GM21723 (cell line): ENCODE measurements around the gene CYFIP1.

Experiments
- ATAC-seq: cut with Tn5 transposase; IDR thresholded peaks from one replicate; pipeline ENCODE4 v1.9.1; 2021; ENCODE audit warnings: mild to moderate bottlenecking, moderate library complexity; ENCODE audit not compliant: unreplicated experiment

CYFIP1 gene

GRCh38 chr15:22969489-22969888 is 10.7 kb downstream of the CYFIP1 start:
- no peak for ATAC-seq

DNA sequence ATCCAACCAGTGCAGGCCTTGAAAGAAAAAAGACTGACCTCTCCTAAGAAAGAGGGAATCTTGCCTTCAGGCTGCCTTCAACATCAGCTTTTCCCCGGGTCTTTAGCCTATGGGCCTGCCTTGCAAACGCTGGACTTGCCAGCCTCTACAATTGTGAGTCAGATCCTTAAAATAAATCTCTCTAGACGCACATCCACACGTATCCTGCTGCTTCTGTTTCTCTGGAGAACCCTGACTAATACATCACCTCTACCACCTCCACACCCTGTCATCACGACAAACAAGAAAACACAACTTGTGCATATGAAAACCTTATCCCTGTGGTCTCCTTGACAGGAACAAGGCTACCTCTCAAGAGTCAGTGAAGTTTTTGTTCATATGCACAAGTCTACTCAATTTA is 11.8 kb downstream of the CYFIP1 start:
- ATAC-seq, result no peak

DNA sequence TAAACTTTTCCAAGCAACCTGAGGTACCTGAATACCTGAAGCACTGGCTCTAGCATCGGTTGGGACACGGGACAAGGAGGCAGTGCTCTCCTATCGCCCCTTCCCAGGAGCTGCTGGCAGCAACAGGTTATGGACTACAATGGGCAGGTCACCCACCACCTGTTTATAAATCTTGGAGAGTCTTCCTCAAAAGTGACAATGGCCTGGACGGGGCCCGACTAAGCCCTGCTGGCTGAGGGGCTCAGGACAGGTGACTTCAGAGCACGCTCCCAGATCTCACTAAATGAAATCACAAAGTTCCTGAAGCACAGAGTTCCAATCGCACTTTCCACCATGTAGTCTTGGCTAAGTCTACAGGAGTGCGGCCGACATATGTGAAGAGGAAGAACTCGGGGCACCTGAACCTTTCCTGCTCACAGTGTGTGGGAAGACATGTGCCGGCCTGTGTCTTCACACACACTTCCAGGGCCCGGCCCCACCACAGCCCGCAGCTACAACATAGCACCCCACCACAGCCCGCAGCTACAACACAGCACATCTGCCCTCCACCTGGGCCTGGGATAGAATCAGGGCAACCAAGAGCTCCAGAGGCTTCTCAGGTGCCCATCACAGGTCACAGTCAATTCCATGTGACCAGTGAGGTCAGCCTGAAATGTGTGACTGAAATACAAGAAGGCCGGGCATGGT is 12.9 kb downstream of the CYFIP1 start:
- no peak for ATAC-seq

GRCh38 chr15:22966321-22967083 is 13.7 kb downstream of the CYFIP1 start:
- no peak for ATAC-seq

- ATAC-seq, result no peak
Observed at GRCh38 chr15:22963641-22964040, 16.5 kb downstream of the CYFIP1 start.

DNA sequence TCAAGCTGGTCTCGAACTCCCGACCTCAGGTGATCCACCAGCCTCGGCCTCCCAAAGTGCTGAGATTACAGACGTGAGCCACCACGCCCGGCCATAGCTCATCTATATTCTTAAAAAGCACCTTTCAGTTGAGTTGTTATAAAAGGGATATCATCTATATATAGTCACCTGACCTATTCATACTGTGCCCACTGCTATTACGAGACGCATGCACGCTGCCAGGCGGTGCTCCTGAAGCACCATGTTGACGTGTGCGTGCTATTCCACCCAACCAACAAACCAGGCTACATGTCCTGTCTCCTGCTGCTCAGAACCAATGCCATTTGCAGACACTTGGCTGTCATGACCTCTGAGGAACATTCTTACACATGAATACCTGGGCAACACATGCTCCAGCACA is 17.6 kb downstream of the CYFIP1 start:
- no peak for ATAC-seq

GRCh38 chr15:22961762-22962161 is 18.4 kb downstream of the CYFIP1 start:
- ATAC-seq, result no peak

DNA sequence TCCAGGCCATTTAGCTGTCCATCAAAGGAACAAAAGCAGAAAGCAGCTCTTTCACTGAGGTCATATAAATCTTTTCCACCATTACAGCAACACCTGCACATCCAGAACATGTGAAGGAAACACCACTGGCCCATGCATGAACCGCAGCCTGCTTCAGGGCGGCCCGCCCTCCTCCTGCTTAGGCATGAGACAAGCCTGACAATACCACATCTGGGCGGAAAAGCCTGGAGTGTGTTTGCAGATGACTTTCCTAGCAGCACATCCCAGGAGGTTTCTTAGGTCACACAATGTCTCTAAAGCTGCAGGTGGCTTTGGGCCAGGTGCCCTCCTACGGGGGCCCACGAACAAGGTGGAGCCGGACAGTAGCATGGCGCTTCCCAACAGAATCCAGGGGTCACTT is 19.6 kb downstream of the CYFIP1 start:
- no peak for ATAC-seq

GRCh38 chr15:22960126-22960525 is 20.0 kb downstream of the CYFIP1 start:
- no peak for ATAC-seq

- ATAC-seq, result no peak
Observed at GRCh38 chr15:22959321-22960101, 20.7 kb downstream of the CYFIP1 start.

DNA sequence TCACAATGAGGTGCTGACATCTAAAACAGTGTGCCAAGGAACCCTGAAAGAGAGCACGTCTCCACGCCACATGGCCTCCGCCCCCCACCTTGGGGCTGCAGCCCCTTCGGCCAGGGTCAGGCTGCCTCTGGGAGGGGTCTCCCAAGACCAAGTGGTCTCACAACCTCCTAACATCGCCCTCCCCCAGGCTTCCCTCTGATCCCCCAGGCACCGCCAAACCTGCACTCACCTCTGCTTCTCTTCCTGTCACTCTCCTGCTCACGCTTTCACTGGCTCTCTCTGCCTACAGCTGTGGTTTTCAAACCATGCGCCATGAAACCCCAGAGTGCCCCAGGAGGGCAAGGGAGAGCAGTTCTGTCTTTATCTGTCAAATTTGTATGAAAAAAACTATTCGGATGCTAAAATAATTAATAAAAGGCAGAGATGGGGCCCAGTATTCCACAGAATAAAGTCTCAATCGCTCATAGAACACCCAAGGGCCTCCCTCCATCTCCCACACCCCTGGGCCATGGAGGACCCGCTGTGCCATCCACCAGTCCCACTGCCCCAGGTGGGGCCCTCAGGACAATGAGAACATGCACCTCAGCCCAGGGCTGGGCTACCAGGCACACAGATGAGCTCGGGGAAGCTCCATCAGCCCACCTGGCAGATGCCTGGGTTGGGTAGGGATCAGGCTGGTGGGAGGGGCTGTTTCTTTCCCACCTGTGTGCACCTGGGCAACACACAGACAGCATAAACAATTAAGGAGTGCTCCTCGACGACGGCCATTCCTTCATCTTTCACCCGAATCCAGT is 21.5 kb downstream of the CYFIP1 start:
- no peak for ATAC-seq

DNA sequence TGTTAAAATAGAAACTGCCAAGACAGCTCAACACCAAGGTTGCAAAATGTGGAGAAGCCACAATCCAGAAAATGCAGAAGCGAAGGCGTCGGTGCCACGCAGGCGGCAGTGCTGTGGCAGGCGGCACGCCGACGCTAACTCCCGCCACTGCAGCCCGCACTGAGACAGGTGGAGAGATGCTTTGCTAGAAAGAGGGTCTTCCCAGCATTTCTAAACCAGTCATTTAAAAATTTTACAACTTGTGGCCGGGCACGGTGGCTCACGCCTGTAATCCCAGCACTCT is 23.2 kb downstream of the CYFIP1 start:
- no peak for ATAC-seq

GRCh38 chr15:22956257-22956977 is 23.8 kb downstream of the CYFIP1 start:
- ATAC-seq, result no peak

DNA sequence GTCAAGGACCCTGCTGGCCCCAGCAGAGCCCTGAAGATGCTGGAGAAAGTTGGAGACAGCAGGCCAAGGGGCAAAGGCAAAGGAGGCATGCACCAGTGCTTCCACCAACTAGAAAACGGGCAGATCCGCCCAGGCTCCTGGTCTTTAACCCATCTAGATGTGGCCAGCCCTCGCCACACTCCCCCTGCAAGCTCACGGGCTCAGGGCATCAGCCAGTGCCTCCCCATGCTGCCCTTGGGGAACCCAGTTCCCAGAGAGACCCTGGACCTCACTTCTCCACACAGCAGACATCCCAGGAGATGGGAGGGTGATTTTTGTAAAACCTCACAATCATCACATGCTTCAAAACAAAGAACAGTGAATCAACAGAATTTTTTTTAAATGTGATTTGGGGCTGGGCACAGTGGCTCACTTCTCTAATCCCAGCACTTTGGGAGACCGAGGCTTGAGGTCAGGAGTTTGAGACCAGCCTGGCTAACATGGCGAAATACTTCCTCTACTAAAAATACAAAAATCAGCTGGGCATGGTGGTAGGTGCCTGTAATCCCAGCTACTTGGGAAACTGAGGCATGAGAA is 24.5 kb downstream of the CYFIP1 start:
- ATAC-seq, result no peak

DNA sequence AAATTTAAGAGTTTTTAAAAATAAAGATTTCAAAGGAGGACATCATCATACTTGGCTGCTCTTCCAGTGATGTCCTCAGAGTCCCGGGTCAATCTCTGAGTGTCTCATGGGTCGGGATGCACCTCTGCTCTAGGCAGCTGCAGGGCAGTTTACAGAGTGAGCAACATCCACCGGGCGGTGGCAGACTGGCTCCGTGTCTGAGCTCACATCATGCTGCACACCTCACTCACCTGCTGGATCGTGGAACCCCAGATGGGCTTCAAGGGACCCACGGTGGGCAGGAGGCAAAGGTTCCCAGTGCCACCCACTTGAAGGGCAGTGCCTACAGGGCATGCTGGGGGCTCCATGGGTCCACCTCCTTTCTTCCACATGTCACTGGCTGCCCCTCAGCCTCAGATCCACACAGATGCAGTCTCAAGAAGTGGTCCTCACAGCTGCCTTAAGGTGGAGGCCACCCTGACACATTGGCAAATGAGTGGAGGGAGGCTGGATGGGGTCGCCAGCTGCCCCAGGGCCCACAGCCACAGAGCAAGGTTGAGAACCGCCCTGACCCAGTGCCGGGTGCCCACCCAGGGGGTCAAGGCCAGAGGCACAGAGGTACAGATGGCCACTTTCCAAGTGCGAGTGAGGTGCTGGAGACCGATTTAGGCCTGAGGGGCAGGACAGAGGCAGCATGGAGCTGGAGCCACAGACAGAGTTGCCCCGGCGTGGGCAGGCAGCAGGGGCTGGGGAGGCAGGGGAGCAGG is 25.2 kb downstream of the CYFIP1 start:
- no peak for ATAC-seq

DNA sequence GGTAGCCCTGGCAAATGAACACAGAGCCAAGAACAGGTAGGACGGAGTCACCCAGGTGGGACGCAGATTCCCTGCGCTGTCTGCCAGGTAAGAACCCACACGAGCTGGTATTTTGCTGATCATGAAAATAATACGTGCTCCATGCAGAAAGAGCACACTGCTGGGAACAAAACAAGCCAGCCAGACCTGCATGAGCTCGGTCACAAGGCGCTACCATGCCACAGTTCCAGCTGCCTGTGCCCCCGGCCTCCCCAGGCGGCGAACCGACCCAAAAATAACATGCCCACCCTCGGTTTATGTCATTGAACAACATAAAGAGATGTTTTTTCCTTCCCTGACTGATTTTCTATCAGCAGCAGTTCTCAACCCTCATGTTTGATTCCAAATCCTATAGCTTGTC is 25.8 kb downstream of the CYFIP1 start:
- ATAC-seq, result no peak

DNA sequence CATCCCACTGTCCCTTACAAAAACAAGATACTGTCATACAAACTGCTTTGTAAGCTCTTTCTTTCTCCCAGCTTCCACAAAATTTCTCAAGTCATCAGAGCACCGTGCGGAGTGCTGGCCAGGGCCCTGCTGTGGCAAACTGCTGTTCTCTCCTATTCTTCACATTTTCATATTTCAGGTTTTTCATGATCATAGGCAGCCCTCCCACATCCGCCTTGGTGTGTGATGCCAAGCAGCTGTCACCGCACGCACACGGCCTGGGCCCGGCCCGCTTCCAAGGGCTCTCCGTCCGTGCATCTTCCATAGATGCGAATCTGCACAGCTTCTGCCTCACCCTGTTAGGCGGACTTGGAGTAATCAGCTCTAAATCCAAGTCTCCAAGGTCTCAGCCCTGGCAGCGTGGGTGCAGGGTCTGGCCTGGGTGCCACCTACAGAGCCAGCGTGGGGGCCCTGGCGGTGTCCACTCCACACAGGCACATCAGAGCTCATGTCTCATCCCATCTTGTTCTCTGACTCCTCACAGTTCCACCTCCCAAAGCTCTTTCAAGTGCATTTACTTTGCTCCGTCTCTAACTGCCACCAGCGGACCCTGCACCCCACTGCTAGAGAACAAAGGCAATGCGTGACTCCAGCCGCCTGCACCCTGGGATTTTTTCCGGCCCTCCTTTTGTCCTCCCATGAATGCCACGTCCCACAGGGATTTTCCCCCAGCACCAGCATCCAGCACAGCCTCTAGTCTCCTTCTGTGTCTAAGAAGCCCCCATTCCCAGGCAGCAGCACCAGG is 27.2 kb downstream of the CYFIP1 start:
- ATAC-seq, result no peak

DNA sequence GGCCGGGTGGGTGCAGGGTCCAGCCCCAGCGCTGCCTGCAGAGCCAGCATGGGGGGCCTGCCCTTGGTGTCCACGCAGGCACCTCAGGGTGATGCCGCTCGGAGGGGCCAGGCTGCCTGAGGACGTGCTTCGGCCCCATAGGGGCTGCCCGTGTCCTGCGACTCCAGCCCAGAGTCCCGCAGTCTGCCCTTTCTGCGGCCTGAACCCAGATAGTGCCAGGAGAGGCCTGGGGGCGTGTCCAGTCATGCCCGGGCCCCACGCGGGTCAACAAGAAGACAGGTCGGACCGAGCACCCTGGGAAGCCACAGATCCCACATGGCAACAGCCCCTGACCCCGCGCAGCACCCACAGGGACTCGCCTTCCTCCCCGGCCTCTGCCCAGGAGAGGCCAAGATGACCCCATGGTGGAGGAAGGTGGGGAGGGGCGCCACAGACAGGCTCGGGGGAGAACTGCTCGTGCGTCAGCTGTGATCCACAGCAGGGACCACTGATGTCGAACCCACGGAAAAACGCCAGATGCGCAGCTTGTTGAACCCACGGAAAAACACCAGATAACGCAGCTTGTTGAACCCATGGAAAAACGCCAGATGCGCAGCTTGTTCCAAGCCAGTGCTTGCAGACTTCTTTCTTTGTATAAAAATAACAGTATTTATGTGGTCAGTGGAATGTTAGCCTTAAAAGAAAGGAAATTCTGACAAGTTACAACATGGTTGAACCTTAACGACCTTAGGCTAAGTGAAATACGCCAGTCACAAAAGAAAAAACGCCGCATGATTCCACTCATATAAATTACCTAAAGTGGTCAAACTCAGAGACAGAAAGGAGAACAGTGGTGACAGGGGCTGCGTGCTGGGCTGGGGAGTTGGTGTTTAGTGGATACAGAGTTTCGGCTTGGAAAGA is 28.5 kb downstream of the CYFIP1 start:
- no peak for ATAC-seq
